H1 (cell line): ENCODE results near the gene TRAF6. TPM values are rescaled to one million over a fixed set of nuclear protein-coding genes. Genes with fewer than 3 reads are reported as not detected.

Experiments used
- NANOG ChIP-seq: IDR thresholded peaks from 2 replicates; pipeline ENCODE4 v1.6.1; 2011; ENCODE audit warnings: low read length, low read depth, mild to moderate bottlenecking, inconsistent platforms; ENCODE audit not compliant: insufficient read depth, poor library complexity, severe bottlenecking
- SIRT6 ChIP-seq: IDR thresholded peaks from one replicate; pipeline ENCODE4 v1.7.1; 2012; ENCODE audit warnings: low read length, inconsistent platforms
- SP1 ChIP-seq: IDR thresholded peaks from 2 replicates; pipeline ENCODE4 v1.6.1; 2011; ENCODE audit warnings: low read depth, low read length
- polyA plus RNA-seq, 7 experiments: library from polyadenylated mRNA; depleted of rRNA in 3 of 7; stranded (reverse) in 5 of 7; unstranded in 2 of 7; fragments of >200 nt in 5 of 7; fragments of 200-250 nt in 2 of 7; gene quantifications; 1 replicate in 5 of 7; 2 replicates in 1 of 7; 4 replicates in 1 of 7; pipeline versions ENCODE4 v1.2.1 to v1.2.3, GENCODE V29; 2011 to 2013; ENCODE audit warnings: missing spikeins in 2 of 7, mixed read lengths in 2 of 7
- total RNA-seq: library from RNA; stranded (reverse); fragmentation: NEBNext Ultra II Directional; extraction: Animal tissue kit (Norgen Biotek cat#: 25700); gene quantifications from 2 replicates; pipeline ENCODE4 v1.2.1, GENCODE V29; 2021

TRAF6 gene
- total and polyA plus RNA-seq, 2 of the 8 experiments (the other 6 are each of a cell fraction or from before 2014, with no cell fraction given) = 4.6 to 8.8 TPM

- no peak for TF ChIP-seq SIRT6
- no peak for TF ChIP-seq NANOG
- no peak for TF ChIP-seq SP1
Observed at GRCh38 chr11:36490026-36490806, 19.9 kb downstream of the TRAF6 start (continued).
